GM12873 (cell line): ENCODE results near the gene C1orf94.

Experiments used
- CTCF ChIP-seq: IDR thresholded peaks from 2 replicates; pipeline ENCODE4 v1.5.1; 2012; ENCODE audit warnings: low read depth, mild to moderate bottlenecking, moderate library complexity, low read length, control low read depth; ENCODE audit not compliant: insufficient read depth; ENCODE audit errors: missing control alignments

C1orf94 gene

GRCh38 chr1:34132161-34132420 lies 44.6 kb upstream of the C1orf94 start:
- no peak for TF ChIP-seq CTCF

GRCh38 chr1:34137411-34137810 lies 39.3 kb upstream of the C1orf94 start:
- TF ChIP-seq CTCF: no peak

GRCh38 chr1:34140011-34140676 lies 36.6 kb upstream of the C1orf94 start:
- TF ChIP-seq CTCF: no peak

- TF ChIP-seq CTCF: no peak
Measured at GRCh38 chr1:34143975-34144374, 32.7 kb upstream of the C1orf94 start.

GRCh38 chr1:34144766-34145165 lies 31.9 kb upstream of the C1orf94 start:
- TF ChIP-seq CTCF: no peak

- TF ChIP-seq CTCF: no peak
Measured at GRCh38 chr1:34147301-34147700, 29.4 kb upstream of the C1orf94 start.

GRCh38 chr1:34149501-34149900 lies 27.2 kb upstream of the C1orf94 start:
- no peak for TF ChIP-seq CTCF

- TF ChIP-seq CTCF: no peak
Measured at GRCh38 chr1:34153246-34153645, 23.5 kb upstream of the C1orf94 start.
